ENCODE data around the gene TMEM221.

TMEM221 gene

DNA sequence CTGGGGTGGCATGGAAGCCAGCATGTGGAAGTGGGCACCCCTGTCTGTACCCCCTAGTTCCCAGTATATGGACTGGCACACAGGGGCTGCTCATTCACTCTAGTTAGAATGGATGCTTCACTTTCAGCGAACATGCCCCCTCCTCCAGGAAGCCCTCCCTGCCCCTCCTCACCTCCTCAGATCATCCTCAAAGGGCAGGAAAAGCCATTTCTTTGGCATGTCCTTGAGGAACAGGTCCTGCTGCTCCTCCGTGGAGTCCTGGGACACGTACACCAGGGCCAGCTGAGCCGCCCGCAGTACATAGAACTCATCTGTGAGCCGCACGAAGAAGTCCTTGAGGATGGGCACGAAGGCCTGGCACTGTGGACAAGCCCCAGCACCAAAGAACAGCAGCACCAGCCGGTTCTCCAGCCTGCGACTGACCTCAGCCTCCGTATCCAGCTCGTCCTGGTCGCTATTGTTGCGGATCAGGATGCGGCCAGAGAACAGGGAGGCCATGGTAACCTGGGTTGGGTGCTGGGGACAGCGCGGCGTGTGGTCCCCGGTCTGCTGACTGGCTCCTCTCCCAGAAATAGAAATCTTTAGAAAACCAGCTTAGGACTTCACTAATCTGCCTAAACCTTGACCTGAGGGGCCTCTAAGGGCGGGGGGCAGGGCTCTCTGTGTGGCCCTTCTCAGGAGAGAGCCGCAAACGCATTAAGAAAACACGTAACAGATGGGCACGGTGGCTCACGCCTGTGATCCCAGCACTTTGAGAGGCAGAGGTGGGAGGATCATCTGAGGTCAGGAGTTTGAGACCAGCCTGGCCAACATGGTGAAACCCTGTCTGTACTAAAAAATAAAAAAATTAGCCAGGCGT lies 12.1 kb upstream of the TMEM221 start, which contains the start of gene NXNL1:
Gene NXNL1 (minus strand): TSS at position 555 of the 859 bp plus-strand sequence. CDS start 57 bp downstream, at position 498.
- H3K36me3 Mint-ChIP-seq (ENCODE audit: low read depth) = no peaks in the 10 kb centered on the region
- H3K4me3 Mint-ChIP-seq = no peak within 1 kb of the TSS
- H3K27ac Mint-ChIP-seq = no peak within 1 kb of the TSS
- H3K4me1 Mint-ChIP-seq (ENCODE audit: low read depth) = no peaks in the 10 kb centered on the region
- H3K27me3 Mint-ChIP-seq = peaks cover 29% of the 10 kb centered on the region
- DNase-seq = no peak
- no peaks in the 10 kb centered on the region for H3K9me3 Mint-ChIP-seq

DNA sequence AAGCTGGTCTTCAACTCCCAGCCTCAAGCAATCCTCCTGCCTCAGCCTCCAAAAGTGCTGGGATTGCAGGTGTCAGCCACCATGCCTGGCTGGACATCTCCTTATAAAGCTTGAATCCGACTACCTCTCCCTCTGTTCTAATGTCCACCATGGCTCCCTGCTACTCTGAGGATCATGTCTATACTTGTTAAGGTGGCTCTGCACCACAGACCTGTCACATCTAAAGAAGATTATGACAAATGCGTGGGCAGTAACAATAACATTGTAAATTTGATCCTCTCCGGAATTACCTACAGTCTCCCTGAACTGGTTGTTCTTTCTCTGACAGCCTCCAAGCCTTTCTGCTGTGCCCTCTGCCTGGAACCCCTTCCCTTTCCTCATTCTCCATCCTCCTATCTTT lies 10.5 kb upstream of the TMEM221 start:
- peaks cover 40% of the 10 kb centered on the region for H3K27me3 Mint-ChIP-seq
- no peaks in the 10 kb centered on the region for H3K9me3 Mint-ChIP-seq
- H3K4me1 Mint-ChIP-seq (ENCODE audit: low read depth) = no peaks in the 10 kb centered on the region
- no peak overlapping the region for H3K27ac Mint-ChIP-seq
- DNase-seq = no peak
- no peak overlapping the region for H3K4me3 Mint-ChIP-seq
- no peaks in the 10 kb centered on the region for H3K36me3 Mint-ChIP-seq (ENCODE audit: low read depth)

DNA sequence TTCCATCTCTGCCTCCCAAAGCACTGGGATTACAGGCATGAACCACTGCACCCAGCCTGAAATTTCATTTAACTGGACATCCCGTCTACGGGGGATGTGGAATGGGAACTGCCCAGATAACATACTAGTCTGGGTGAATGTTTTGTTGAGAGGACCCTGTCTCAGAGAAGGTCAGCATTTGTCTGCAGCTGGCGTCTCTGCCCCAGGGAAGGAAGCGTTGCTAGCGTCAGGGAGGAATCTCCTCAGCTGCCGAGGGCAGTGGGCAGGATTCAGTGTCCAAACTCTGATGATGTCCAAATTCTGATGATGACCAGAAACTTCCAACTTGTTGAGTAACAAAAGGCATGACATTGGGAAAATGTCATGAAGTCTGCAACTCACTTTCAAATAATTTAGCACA lies 9.1 kb upstream of the TMEM221 start:
- no peaks in the 10 kb centered on the region for H3K36me3 Mint-ChIP-seq (ENCODE audit: low read depth)
- no peak overlapping the region for H3K27ac Mint-ChIP-seq
- no peaks in the 10 kb centered on the region for H3K9me3 Mint-ChIP-seq
- DNase-seq = no peak
- peaks cover 4% of the 10 kb centered on the region for H3K4me1 Mint-ChIP-seq (ENCODE audit: low read depth)
- no peak overlapping the region for H3K4me3 Mint-ChIP-seq
- peaks cover 47% of the 10 kb centered on the region for H3K27me3 Mint-ChIP-seq

DNA sequence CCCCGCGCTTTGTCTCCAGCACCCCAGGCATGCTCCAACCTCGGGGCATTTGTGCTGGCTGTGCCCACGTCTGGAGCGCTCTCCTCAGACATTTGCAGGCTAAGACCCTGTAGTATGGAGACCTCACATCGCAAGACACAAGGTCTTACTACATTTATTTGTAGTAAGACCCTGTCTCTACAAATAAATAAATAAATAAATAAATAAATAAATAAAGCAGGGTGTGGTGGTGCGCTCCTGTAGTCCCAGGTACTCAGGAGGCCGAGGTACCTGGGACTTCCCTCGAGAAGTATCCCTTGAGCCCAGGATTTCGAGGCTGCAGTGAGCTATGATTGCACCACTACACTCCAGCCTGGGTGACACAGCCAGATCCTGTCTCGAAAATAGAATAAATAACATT lies 7.7 kb upstream of the TMEM221 start:
- Mint-ChIP-seq H3K9me3 (no peaks in the 10 kb centered on the region), H3K36me3 (ENCODE audit: low read depth) (no peaks in the 10 kb centered on the region), H3K27me3 (peaks cover 53% of the 10 kb centered on the region), H3K27ac (no peak overlapping the region), H3K4me3 (no peak overlapping the region), H3K4me1 (ENCODE audit: low read depth) (peaks cover 4% of the 10 kb centered on the region)
- no peak for DNase-seq

DNA sequence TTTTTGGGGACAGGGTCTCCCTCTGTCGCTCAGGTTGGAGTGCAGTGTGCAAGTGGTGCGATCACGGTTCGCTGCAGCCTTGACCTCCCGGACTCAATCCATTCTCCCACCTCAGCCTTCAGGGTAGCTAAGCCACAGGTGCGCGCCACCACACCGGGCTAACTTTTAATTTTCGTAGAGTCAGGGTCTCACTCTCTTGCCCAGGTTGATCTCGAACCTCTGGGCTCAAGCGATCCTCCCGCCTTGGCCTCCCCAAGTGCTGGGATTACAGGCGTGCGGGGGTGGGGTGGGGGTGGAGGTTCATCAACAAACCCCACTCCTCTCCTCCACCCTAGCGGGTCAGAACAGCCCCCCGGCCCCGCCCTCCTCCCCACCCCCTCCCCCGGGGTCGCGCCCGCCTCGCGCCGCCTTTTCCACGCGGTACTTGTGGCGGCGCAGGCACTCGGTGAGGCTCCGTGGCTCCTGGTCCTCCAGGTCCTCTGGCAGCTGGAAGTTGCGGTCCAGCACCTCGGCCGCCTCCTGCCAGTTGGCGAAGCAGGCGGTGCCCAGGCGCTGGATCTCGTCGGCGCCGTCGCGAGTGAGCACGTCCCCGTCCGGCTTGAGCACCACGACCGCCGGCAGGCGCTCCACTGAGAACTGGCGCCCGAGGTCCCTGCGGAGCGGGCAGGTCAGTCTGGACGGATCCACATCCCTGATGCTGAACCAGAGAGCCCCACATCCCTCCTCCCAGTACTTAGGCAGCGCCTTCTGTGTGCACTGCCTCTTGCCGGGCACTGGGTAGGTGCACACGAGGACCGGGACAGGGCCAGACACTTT lies 7.0 kb upstream of the TMEM221 start:
- Mint-ChIP-seq H3K4me3 (no peak overlapping the region), H3K27ac (no peak overlapping the region), H3K36me3 (ENCODE audit: low read depth) (no peaks in the 10 kb centered on the region), H3K27me3 (peaks cover 53% of the 10 kb centered on the region), H3K9me3 (no peaks in the 10 kb centered on the region), H3K4me1 (ENCODE audit: low read depth) (peaks cover 8% of the 10 kb centered on the region)
- DNase-seq = no peak

DNA sequence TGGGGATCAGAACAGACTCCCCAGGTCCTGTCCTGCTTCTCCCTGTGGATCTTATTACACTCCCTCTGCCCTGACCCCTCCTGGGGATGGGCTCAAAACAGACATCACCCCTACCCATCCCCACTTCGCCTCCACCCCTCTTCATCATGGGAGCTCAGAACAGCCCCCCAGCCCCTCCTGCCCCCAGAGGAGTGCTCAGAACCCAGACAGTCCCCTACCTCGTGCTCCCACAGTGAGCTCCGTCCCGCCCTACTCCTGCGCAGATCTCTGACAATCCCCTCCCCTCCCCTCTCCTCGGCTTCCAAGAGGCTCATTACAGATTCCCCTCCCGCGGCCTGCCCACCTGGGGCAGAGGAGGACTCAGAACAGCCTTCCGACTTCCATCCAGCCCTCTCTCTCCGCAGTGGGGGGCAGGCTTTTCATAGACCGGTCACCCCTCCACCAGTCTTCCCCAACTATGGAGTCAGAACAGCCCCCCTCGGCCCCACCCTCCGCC lies 6.2 kb upstream of the TMEM221 start:
- H3K4me3 Mint-ChIP-seq = no peak overlapping the region
- no peak overlapping the region for H3K27ac Mint-ChIP-seq
- no peak for DNase-seq
- peaks cover 2% of the 10 kb centered on the region for H3K9me3 Mint-ChIP-seq
- peaks cover 17% of the 10 kb centered on the region for H3K4me1 Mint-ChIP-seq (ENCODE audit: low read depth)
- no peaks in the 10 kb centered on the region for H3K36me3 Mint-ChIP-seq (ENCODE audit: low read depth)
- peaks cover 55% of the 10 kb centered on the region for H3K27me3 Mint-ChIP-seq

DNA sequence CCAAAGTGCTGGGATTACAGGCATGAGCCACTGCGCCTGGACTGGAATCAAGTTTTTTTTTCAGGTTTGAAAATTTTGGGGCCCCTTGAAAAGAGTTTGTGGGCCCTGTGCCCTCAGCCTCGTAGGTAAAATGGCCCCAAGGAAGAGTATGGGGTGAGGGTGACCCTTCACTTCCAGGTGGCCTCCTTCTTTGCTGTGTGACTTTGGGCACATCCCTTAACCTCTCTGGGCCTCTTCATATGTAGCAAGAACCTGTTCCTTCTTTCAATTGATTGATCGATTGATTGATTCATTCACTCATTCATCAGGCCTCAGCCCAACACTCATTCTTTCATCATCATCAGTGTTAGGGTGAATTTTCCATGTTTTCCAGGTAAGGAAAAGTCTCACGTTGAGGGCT lies 3.4 kb upstream of the TMEM221 start:
- no peak overlapping the region for H3K27ac Mint-ChIP-seq
- no peak for DNase-seq
- H3K4me1 Mint-ChIP-seq (ENCODE audit: low read depth) = peaks cover 18% of the 10 kb centered on the region
- peaks cover 49% of the 10 kb centered on the region for H3K27me3 Mint-ChIP-seq
- H3K9me3 Mint-ChIP-seq = peaks cover 2% of the 10 kb centered on the region
- H3K4me3 Mint-ChIP-seq = no peak overlapping the region
- H3K36me3 Mint-ChIP-seq (ENCODE audit: low read depth) = no peaks in the 10 kb centered on the region

DNA sequence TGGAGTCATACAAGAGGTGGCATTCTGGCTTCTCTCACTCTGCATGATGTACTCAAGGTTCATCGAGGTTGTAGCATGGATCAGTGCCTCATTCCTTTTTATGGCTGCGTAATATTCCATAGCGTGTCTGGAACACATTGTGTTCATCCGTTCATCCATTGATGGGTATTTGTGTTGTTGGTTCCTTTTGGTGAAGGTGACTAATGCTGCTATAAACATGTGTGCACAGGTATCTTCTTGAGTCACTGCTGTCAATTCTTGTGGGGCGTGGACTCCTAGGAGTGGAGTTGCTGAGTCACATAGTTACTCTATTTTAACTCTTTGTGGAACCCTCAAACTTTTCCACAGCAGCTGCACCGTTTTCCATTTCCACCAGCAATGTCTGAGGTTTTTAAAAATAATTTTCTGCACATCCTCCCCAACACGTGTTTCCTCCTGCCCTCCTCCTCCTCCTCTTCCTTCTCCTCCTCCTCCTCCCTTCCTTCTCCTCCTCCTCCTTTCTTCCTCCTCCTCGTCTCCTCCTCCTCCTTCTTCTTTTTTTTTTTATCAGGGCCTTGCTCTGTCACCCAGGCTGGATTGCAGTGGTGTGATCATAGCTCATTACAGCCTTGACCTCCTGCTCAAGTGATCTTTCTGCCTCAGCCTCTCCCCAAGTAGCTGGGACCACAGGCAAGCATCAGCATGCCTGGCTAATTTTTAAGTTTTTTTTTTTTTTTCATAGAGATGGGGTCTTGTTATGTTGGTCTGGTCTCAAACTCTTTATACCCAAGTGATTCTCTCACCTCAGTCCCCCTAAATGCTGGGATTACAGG lies 2.0 kb upstream of the TMEM221 start:
- peaks cover 37% of the 10 kb centered on the region for H3K27me3 Mint-ChIP-seq
- no peaks in the 10 kb centered on the region for H3K36me3 Mint-ChIP-seq (ENCODE audit: low read depth)
- H3K4me1 Mint-ChIP-seq (ENCODE audit: low read depth) = peaks cover 18% of the 10 kb centered on the region
- H3K27ac Mint-ChIP-seq = peak overlapping the region; percentile 72
- DNase-seq = peak; percentile 52
- no peak overlapping the region for H3K4me3 Mint-ChIP-seq
- peaks cover 2% of the 10 kb centered on the region for H3K9me3 Mint-ChIP-seq

DNA sequence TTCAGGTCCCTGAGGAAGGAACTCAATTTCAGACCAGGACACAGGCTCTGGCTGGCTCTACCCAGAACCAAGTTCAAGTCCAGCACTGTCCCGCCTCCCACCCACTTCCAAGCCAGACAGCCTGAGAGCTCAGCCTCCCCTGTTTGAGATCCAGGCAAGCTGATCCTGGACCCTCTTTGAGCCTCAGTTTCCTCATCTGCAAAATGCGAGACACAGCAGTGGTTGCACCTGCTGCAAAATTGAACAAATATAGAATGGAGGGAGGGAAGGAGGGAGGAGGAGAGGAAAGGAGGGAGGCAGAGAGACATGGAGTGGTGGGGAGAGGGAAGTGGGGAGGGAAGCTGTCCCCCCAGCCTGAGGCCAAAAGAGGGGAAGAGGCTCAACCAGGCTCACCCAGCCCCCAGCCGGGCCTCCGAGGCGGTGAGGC lies 751 bp downstream of the TMEM221 start:
- Mint-ChIP-seq H3K36me3 (ENCODE audit: low read depth) (no peaks in the 10 kb centered on the region), H3K27ac (no peak overlapping the region), H3K4me3 (no peak overlapping the region), H3K9me3 (peaks cover 2% of the 10 kb centered on the region), H3K4me1 (ENCODE audit: low read depth) (peaks cover 14% of the 10 kb centered on the region), H3K27me3 (peaks cover 20% of the 10 kb centered on the region)
- DNase-seq = peak; percentile 36

DNA sequence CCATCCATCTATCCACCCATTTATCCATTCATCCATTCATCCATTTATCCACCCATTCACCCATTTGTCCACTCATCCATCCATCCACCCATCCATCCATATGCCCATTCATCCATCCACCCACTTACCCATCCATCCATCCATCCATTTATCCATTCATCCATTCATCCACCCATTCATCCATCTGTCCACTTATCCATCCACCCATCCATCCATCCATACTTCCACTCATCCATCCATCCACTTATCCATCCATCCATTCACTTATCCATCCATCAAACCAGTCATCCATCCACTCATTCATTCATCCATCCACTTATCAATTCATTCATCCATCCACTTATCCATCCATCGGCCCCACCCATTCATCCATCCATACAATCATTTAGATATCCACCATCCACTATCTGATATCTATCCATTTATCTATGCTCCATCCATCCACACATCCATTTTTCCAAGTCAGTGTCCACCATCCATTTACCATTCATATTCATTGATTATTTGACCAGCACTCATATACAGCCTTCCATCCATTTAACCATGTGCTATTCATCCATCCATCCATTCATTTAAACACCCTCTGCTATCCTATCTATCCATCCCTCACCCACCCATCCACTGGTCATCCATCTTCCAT lies 2.8 kb downstream of the TMEM221 start:
- DNase-seq = no peak
- Mint-ChIP-seq H3K36me3 (ENCODE audit: low read depth) (no peaks in the 10 kb centered on the region), H3K4me3 (no peak overlapping the region), H3K4me1 (ENCODE audit: low read depth) (peaks cover 10% of the 10 kb centered on the region), H3K9me3 (peaks cover 2% of the 10 kb centered on the region), H3K27ac (no peak overlapping the region), H3K27me3 (peaks cover 14% of the 10 kb centered on the region)

DNA sequence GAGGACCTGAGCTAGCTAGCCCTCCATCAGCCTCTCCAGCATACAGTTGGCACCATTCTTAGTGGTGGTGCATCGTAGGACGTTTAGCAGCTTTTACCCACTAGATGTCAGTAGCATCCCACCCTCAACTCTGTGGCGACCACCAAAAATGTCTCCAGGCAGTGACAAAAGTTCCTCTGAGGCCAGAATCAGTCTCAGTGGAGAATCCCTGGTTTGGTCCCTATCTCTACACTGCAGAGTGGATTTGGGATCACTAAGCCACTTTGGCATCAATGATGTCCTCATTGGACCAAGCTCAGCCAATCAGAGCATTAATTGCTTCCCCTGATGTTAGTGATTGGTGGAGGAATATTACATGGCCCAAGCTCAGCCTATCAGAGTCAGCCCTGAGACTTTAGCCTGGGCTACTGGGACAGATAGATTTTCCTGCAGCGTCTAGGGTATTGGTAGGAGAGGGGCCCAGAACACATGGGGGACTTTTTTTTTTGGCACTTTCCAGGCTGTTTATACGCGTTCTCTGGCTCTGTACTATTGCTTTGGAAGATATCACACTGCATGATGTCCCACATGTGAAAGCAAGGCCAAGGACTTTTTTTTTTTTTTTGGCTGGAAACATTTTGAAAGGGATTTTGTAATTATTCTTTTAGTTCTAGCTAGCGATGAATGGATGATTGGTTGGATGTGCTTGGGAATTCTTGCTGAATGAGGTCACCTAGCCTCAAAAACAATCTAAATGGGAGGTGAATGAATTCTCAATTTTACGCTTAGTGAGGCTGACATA lies 7.0 kb downstream of the TMEM221 start:
- H3K4me3 Mint-ChIP-seq = no peak overlapping the region
- H3K27ac Mint-ChIP-seq = no peak overlapping the region
- DNase-seq = peak; percentile 53
- no peaks in the 10 kb centered on the region for H3K4me1 Mint-ChIP-seq (ENCODE audit: low read depth)
- H3K27me3 Mint-ChIP-seq = no peaks in the 10 kb centered on the region
- no peaks in the 10 kb centered on the region for H3K36me3 Mint-ChIP-seq (ENCODE audit: low read depth)
- no peaks in the 10 kb centered on the region for H3K9me3 Mint-ChIP-seq

DNA sequence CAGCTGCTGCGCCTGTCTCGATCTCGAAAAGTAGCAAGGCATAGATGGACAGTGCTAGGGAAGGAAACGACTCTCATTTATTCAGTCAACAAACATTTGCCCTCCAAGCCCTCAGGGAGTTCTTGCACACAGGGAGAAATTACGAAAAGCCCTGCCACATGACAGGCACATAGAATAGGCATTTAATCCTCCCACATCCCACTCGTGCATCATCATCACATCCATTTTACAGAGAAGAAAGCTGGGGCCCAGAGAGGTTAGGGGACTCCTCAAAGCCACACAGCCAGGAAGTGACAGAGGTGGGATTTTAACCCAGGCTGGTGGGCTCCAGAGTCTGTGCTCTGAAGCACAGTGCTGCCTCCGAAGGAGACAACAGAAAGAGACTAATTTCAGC lies 11.6 kb downstream of the TMEM221 start:
- H3K36me3 Mint-ChIP-seq (ENCODE audit: low read depth) = no peaks in the 10 kb centered on the region
- H3K27ac Mint-ChIP-seq = no peak overlapping the region
- DNase-seq = no peak
- H3K27me3 Mint-ChIP-seq = no peaks in the 10 kb centered on the region
- H3K9me3 Mint-ChIP-seq = no peaks in the 10 kb centered on the region
- no peak overlapping the region for H3K4me3 Mint-ChIP-seq
- no peaks in the 10 kb centered on the region for H3K4me1 Mint-ChIP-seq (ENCODE audit: low read depth)

DNA sequence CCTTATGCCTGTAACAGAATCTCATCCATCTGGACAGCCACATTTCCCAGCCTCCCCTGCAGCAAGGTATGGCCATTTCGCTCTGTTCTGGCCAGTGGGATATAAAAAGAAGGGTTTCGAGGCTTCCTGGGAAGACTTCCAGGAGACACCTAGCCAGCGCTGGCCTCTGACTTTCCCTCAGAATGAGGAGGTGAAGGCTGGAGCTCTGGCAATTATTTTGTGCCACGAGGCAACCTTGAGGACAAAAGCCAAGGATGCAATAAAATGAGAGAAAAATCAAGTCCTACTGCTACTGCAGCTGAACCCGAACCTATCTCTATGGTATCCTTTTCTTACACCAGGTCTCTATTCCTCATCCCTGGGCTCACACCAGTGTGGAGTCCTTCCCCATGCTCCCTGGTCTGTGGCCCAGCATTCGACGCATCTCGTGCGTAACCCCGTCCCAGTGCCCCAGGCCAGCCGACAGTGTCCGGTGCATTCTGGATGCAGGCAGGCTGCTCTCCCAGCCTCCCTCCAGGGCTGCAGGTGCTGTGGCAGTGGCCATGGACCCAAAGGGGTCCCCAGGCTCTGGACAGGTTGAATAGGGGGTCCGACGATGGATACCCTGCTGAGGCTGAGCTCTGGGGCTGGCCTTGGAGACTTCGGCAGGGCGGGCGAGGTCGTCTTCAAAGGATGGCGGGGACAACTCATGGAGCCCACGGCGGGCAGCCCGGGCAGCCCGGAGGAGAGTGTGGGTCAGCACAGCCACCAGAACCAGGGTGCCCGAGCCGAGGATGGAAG lies 12.2 kb downstream of the TMEM221 start:
- Mint-ChIP-seq H3K36me3 (ENCODE audit: low read depth) (no peaks in the 10 kb centered on the region), H3K27me3 (no peaks in the 10 kb centered on the region), H3K27ac (no peak overlapping the region), H3K4me1 (ENCODE audit: low read depth) (no peaks in the 10 kb centered on the region), H3K4me3 (no peak overlapping the region), H3K9me3 (no peaks in the 10 kb centered on the region)
- no peak for DNase-seq
